HG03460 (cell line): ENCODE results near the gene MCU.
"Not testable (repeated sequence)": the region's sequence is repeated elsewhere in the genome, so short reads cannot be mapped to it uniquely, and the experiment has no call there.

Source experiments
- ATAC-seq: cut with Tn5 transposase; IDR thresholded peaks from one replicate; pipeline ENCODE4 v1.9.1; 2021; ENCODE audit not compliant: unreplicated experiment

The MCU gene

GRCh38 chr10:72686430-72686829, 5.5 kb upstream of the MCU start:
- ATAC-seq: not testable (repeated sequence)

- ATAC-seq: no peak
These were observed 4.9 kb upstream of the MCU start for GRCh38 chr10:72687035-72687434.

- ATAC-seq: no peak
These were observed 3.7 kb upstream of the MCU start for GRCh38 chr10:72688208-72688651.

GRCh38 chr10:72689660-72690059, 2.3 kb upstream of the MCU start:
- no peak for ATAC-seq

GRCh38 chr10:72690071-72690755, 1.7 kb upstream of the MCU start:
- no peak for ATAC-seq

GRCh38 chr10:72691470-72691862, 477 bp upstream of the MCU start:
- ATAC-seq: no peak

- ATAC-seq: no peak
These were observed 726 bp downstream of the MCU start for GRCh38 chr10:72692744-72692993.

- no peak for ATAC-seq
These were observed 1.2 kb downstream of the MCU start for GRCh38 chr10:72692994-72693781.

- ATAC-seq: no peak
These were observed 2.8 kb downstream of the MCU start for GRCh38 chr10:72694476-72695369.

GRCh38 chr10:72695496-72695895, 3.6 kb downstream of the MCU start:
- ATAC-seq: no peak

- ATAC-seq: no peak
These were observed 5.8 kb downstream of the MCU start for GRCh38 chr10:72697716-72698115.

- ATAC-seq: not testable (repeated sequence)
These were observed 10.5 kb downstream of the MCU start for GRCh38 chr10:72702465-72702864.

- ATAC-seq: peak; percentile 87
These were observed 11.1 kb downstream of the MCU start for GRCh38 chr10:72702868-72703581.

GRCh38 chr10:72704117-72704516, 12.2 kb downstream of the MCU start:
- no peak for ATAC-seq

GRCh38 chr10:72709041-72709440, 17.1 kb downstream of the MCU start:
- no peak for ATAC-seq

- ATAC-seq: no peak
These were observed 20.2 kb downstream of the MCU start for GRCh38 chr10:72712136-72712535.

- ATAC-seq: no peak
These were observed 28.1 kb downstream of the MCU start for GRCh38 chr10:72719941-72720592.

- no peak for ATAC-seq
These were observed 29.1 kb downstream of the MCU start for GRCh38 chr10:72720814-72721660.

GRCh38 chr10:72727130-72727529, 35.2 kb downstream of the MCU start:
- ATAC-seq: no peak

GRCh38 chr10:72728462-72728861, 36.5 kb downstream of the MCU start:
- ATAC-seq: no peak
